D341Med (cell line): ENCODE measurements around the gene CMTM1.

ENCODE experiments used
- DNase-seq: peaks from one replicate; pipeline ENCODE4 v3.0.0; 2012; ENCODE audit warnings: low spot score

Gene CMTM1

GRCh38 chr16:66566051-66566901 is at the start of gene CMTM1:
Gene CMTM1, plus strand, starts transcription at chr16:66566439. Its CDS starts 75 bp downstream, at chr16:66566514.
- no peak for DNase-seq

GRCh38 chr16:66516509-66516807 is 49.8 kb upstream of the CMTM1 start:
- no peak for DNase-seq

- no peak for DNase-seq
These were observed 49.2 kb upstream of the CMTM1 start for GRCh38 chr16:66516808-66517585.

GRCh38 chr16:66517586-66518263 is 48.5 kb upstream of the CMTM1 start:
- no peak for DNase-seq

GRCh38 chr16:66519482-66520373 is 46.5 kb upstream of the CMTM1 start:
- no peak for DNase-seq

GRCh38 chr16:66520406-66521170 is 45.7 kb upstream of the CMTM1 start:
- DNase-seq, result no peak

GRCh38 chr16:66521252-66521713 is 45.0 kb upstream of the CMTM1 start:
- no peak for DNase-seq

GRCh38 chr16:66521951-66522771 is 44.1 kb upstream of the CMTM1 start:
- DNase-seq, result no peak

- DNase-seq, result no peak
These were observed 43.2 kb upstream of the CMTM1 start for GRCh38 chr16:66522816-66523590.

GRCh38 chr16:66523861-66524354 is 42.3 kb upstream of the CMTM1 start:
- DNase-seq, result no peak

GRCh38 chr16:66524601-66525164 is 41.6 kb upstream of the CMTM1 start:
- no peak for DNase-seq

GRCh38 chr16:66525396-66526180 is 40.7 kb upstream of the CMTM1 start:
- DNase-seq, result no peak

GRCh38 chr16:66528294-66528693 is 37.9 kb upstream of the CMTM1 start:
- no peak for DNase-seq

- no peak for DNase-seq
These were observed 36.8 kb upstream of the CMTM1 start for GRCh38 chr16:66529475-66529874.

GRCh38 chr16:66534376-66534799 is 31.9 kb upstream of the CMTM1 start:
- no peak for DNase-seq

GRCh38 chr16:66536525-66536924 is 29.7 kb upstream of the CMTM1 start:
- DNase-seq, result no peak

- DNase-seq, result no peak
These were observed 29.0 kb upstream of the CMTM1 start for GRCh38 chr16:66537236-66537635.

GRCh38 chr16:66538910-66539309 is 27.3 kb upstream of the CMTM1 start:
- DNase-seq, result no peak
